Measurements from ENCODE around the gene MBD3.

DNA sequence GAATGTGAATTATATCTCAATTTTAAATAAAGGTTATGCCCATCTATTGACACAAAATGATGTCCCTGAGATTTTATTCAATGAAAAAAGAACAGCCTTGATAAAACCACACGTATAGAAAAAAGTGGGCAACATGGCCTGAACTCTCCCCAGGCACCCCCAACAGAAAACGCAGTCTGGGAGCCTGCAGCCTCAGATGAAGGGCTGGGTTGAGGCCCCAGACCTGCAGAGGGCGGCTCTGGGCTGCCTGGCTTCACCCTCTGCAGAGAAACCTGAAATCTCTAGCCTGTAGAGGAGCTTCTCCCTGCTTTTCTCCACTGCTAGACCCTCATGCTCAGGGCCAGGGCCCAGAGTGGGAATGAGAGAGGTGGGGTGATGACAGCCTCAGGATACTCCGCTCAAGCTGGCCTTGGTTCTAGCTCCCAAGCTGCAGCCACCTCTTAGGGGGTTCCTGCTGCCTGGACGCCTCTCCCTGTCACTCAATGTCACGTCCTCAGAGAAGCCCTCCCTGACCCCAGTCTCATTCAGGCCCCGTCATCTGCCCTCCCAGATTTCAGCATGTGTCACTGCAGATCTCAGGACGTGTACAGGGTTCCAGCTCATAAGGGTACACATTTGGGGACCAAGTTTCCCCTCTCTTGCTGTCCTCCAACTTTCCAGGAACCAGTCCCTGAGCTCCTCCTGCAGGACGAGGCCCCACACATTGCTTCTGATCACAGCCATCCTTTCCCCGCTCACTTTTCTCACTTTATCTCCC, 1.8 kb downstream of the MBD3 start:
- TF ChIP-seq, protein P1, sequence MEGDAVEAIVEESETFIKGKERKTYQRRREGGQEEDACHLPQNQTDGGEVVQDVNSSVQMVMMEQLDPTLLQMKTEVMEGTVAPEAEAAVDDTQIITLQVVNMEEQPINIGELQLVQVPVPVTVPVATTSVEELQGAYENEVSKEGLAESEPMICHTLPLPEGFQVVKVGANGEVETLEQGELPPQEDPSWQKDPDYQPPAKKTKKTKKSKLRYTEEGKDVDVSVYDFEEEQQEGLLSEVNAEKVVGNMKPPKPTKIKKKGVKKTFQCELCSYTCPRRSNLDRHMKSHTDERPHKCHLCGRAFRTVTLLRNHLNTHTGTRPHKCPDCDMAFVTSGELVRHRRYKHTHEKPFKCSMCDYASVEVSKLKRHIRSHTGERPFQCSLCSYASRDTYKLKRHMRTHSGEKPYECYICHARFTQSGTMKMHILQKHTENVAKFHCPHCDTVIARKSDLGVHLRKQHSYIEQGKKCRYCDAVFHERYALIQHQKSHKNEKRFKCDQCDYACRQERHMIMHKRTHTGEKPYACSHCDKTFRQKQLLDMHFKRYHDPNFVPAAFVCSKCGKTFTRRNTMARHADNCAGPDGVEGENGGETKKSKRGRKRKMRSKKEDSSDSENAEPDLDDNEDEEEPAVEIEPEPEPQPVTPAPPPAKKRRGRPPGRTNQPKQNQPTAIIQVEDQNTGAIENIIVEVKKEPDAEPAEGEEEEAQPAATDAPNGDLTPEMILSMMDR (IDR thresholded peaks at IDR 0.05), result no peak
- no peak for TF ChIP-seq EP300 (IDR thresholded peaks at IDR 0.05)
